ENCODE results near the gene PAX5.

DNA sequence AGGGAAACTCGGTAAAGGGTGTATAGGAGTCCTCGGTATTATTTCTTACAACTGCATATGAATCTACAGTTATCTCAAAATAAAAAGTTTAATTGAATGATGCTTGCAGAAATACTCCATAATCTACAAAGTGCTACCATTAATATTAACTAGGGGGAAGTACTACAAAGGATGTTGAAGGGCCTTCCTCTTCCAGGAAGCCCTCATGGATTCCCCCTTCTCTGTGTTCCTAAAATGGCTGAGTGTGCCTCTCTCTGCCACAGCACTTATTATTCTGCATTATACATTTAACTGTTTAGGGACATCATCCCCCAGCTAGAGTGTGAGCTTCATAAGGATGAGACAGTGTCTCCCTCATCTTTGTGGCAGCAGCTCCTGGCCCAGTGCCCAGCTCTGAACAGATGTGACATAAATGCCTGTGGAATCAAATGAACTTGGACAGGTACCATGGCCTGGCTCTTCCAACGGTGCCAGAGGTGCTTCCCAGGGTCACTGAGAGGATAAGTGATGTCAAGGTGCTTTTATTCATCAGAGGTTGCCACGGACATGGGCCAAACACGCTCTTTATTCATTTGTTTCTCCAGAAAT lies 99.5 kb downstream of the PAX5 start:
- TF ChIP-seq EZH2phosphoT487 (IDR thresholded peaks at IDR 0.05; ENCODE audit: borderline replicate concordance, low read length) = no peak
- TF ChIP-seq, protein P1, sequence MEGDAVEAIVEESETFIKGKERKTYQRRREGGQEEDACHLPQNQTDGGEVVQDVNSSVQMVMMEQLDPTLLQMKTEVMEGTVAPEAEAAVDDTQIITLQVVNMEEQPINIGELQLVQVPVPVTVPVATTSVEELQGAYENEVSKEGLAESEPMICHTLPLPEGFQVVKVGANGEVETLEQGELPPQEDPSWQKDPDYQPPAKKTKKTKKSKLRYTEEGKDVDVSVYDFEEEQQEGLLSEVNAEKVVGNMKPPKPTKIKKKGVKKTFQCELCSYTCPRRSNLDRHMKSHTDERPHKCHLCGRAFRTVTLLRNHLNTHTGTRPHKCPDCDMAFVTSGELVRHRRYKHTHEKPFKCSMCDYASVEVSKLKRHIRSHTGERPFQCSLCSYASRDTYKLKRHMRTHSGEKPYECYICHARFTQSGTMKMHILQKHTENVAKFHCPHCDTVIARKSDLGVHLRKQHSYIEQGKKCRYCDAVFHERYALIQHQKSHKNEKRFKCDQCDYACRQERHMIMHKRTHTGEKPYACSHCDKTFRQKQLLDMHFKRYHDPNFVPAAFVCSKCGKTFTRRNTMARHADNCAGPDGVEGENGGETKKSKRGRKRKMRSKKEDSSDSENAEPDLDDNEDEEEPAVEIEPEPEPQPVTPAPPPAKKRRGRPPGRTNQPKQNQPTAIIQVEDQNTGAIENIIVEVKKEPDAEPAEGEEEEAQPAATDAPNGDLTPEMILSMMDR (IDR thresholded peaks at IDR 0.05; ENCODE audit: low read depth, low read length, poor library complexity, severe bottlenecking) = no peak

Measured in DOHH2 (cell line).